ENCODE measurements around the gene LY6G6D. TPM values are rescaled to one million over a fixed set of nuclear protein-coding genes. Genes with fewer than 3 reads are reported as not detected.
A peak's percentile ranks its signal among the peaks of the same experiment; 100 is the strongest.

The LY6G6D gene
- total RNA-seq, 1 donor from 2014 or later, result not detected

DNA sequence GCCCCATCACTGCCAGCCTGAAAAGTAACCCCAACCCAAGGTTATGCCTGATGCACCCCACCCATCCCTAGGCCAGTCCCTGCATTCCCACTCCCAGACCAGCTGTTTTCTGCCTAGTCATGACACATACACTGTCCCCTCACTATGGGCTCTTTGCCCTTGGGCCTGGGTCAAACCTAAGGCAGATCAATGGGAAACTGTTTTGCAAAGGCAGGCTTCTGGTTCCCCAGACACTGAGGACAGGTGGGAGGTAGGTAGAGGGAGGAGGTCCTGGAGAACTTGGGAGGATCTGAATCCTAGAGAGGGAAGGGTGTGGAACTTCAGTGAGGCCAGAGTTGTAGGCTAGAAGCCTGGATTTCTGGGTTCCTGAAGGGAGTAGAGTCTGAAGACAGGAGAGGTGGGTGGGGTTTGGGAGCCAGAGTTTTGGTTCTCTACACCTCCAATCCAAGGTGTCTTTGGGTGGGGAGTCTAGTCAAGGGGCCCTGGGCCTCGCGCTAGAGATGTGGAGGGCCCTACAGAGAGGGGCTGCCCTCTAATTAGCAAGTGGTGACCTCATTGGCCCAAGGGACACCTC lies 19.2 kb downstream of the LY6G6D start:
- no peak for DNase-seq (ENCODE audit: low read depth, low spot score)

GRCh38 chr6:31734821-31735406 lies 19.8 kb downstream of the LY6G6D start:
- no peak for DNase-seq (ENCODE audit: low read depth, low spot score)

DNA sequence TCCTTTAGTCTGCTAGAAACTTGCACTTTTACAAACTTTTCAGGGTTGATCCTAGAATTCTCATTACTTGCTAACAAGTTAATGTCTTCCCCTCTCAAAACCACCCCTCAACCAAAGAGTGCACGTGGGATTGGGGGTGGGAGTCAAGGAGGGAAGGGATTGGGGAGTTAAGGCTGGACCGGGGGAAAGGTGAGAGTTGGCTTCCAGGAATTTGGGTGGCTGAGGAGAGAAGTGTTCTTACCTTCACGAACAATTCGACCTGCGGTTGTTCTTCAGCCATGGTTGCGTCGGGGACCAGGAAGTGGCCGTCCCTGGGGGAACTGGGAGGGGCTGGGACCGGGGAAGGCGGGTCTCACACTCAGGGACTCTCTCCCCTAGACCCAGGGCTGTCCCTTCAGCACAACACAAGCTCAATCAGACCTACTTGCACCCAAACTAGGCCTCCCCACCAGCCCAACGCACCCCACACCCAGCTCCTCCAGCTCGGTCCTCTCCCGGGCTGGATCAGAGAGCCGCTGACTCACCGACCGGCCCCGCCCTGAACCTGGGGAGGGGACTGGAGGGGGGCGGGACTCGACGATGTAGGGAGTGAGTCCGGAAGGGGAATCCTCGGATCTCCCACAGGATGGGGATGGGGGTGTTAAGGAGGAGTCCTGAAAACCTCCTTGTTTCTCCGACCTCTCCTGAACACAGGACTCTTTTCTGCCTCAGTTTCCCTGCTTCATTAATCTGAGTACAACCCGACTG lies 21.0 kb downstream of the LY6G6D start, which contains the start of gene CLIC1:
Gene CLIC1, minus strand, starts transcription at position 510 of the 747 bp plus-strand sequence. Its CDS starts 230 bp downstream, at position 280.
- no peak for DNase-seq (ENCODE audit: low read depth, low spot score)

DNA sequence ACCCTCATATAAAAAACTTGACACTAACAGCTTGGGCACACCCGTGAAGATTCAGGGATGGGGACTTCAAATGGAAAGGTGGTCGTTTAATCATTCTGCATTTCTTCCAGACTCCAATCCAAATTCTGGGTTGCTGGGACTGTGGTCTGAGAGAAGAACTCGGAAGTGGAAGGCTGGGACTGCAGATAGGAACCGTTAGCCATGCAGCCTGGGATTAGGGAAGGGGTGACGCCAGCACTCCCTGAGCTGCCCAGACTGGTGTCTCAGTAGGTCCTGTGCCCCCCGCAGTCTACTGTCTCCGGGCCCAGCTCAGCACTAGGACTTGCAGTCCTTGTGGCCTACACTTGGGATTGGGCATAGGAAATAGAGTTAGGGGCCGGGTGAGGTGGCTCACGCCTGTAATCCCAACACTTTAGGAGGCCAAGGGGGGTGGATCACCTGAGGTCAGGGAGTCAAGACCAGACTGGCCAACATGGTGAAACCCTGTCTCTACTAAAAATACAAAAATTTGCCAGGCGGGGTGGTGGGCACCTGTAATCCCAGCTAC lies 21.7 kb downstream of the LY6G6D start:
- no peak for DNase-seq (ENCODE audit: low read depth, low spot score)

DNA sequence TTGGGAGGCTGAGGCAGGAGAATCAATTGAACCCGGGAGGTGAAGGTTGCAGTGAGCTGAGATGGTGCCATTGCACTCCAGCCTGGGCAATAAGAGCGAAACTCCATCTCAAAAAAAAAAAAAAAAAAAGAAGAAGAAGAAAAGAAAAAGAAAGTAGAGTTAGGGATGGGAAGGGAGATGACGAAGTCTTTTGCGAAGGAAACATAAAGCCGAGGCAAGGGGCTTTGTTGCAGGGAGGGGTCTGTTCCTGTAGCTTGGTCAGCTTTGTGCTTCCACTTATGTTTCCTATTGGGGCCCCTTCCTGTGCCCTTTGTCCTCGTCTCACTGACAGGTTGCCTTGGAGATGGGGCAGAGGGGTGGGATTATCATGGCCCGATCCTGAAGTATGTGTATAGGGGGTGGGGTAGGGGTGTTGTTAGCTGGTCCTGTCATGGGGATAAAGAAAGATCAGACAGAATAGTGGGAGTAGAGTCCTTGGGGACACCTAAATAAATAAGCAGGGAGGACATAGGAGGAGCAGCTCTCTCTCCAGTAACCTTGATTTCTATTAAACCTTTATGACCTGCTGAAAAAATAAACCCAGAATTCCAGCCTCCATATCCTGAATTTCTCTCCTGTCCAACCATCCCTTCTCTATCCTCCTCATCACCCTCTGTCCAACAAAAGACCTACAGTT lies 22.3 kb downstream of the LY6G6D start:
- no peak for DNase-seq (ENCODE audit: low read depth, low spot score)

DNA sequence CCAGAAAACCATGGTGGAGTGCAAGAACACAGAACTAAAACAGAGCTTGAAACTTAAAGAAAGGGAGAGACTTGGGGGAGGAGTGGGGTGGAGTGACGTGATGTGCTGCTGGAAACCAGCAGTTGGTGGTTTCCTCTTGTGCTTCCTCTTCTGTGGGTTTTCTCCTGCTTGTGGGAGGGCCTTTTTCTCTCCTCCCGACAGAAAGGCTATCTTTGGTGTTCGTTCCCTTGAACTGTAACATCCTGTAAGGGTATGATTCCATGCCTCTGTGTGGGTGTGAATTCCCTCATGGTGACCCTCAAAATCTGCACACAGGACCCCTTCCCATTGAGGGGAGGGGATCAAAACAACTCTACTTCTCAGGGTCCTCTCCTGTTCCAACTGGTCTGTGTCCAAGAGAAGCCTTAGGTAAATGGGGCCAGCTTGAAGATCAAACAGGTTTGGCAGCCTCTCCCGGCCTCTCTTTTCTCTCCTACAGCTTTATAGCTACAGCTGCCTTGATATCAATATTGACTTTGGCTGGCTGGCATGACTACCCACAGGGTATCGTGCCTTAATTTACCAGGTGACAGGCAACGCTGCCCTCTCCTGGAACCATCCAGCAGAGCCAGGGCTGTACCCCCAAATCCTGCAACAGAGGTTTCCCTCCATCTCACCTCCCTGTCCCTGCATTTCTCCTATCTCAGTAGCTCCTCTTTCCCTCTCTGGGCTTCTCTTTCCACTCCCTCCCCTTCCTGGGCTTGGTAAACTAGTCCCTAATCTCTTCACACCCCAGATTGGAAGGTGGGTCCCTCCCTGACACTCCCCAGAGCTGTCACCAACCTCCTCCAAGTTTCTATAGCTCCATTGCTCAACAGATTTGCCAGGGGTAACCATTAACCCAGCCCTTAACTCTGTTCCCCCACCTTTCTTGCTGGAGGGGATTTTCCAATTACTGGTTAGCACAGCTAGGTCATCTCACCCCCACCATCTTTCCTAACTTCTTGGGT lies 23.1 kb downstream of the LY6G6D start:
- peak; percentile 84 for DNase-seq (ENCODE audit: low read depth, low spot score)

- peak; percentile 97 for DNase-seq (ENCODE audit: low read depth, low spot score)
These were observed 24.7 kb downstream of the LY6G6D start, which contains the start of gene MSH5 for GRCh38 chr6:31739639-31740396. TSS of gene MSH5 (plus strand) at chr6:31740005. CDS start at chr6:31740467, 462 bp downstream.

DNA sequence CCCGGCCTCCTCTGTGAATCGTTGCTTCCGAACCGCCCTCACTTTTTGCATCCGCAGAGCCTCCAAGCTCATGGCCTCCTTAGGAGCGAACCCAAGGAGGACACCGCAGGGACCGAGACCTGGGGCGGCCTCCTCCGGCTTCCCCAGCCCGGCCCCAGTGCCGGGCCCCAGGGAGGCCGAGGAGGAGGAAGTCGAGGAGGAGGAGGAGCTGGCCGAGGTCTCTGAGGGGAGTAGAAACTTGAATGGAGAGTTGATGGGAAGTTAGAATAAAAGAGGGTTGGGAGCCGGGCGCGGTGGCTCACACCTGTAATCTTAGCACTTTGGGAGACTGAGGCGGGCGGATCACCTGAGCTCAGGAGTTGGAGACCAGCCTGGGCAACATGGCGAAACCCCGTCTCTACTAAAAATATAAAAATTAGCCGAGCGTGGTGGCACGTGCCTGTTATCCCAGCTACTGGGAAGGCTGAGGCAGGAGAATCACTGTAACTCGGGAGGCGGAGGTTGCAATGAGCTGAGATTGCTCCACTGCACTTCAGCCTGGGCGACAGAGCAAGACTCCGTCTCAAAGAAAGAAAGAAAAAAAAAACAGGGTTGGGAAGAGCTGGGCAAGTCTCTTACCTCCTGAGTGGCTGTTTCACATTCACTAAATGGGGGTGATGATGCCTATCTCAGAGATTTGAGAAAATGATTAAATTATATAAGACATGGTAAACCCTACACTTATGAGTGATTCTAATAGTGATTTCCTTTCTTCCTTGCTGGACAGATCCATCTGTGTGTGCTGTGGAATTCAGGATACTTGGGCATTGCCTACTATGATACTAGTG lies 25.5 kb downstream of the LY6G6D start:
- no peak for DNase-seq (ENCODE audit: low read depth, low spot score)

DNA sequence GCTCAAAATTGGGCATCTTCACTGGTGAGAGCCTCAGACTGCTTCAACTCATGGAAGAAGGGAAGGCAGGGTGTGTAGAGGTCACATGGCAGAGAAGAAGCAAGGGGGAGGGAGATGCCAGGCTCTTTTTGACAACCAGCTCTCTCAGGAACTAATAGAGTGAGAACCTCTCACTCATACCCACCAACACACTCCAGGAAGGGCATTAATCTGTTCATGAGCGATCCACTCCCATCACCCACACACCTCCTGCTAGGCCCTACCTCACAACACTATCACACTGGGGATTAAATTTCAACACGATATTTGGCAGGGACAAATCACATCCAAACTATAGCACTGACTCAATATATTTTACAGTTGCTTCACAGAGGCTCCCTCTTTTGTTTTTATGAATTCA lies 26.7 kb downstream of the LY6G6D start:
- DNase-seq (ENCODE audit: low read depth, low spot score), result no peak

DNA sequence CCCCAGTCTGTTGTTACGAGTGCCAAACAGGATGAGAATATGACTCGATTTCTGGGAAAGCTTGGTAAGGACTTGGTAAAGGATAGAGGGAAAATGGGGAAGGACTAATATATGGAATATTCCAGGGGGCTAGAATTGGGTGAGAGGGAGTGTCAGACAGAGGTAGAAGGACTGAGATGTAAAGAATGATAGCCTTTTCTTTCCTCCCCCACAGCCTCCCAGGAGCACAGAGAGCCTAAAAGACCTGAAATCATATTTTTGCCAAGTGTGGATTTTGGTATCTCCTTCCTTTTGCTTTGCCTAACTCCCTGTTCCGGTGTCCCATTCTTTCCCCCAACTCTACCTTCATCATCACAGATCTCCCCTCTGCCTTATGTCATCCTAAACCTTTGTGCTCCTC lies 27.7 kb downstream of the LY6G6D start:
- no peak for DNase-seq (ENCODE audit: low read depth, low spot score)

GRCh38 chr6:31744422-31744821 lies 29.3 kb downstream of the LY6G6D start:
- DNase-seq (ENCODE audit: low read depth, low spot score), result no peak

- no peak for DNase-seq (ENCODE audit: low read depth, low spot score)
These were observed 34.3 kb downstream of the LY6G6D start for GRCh38 chr6:31749301-31750036.

DNA sequence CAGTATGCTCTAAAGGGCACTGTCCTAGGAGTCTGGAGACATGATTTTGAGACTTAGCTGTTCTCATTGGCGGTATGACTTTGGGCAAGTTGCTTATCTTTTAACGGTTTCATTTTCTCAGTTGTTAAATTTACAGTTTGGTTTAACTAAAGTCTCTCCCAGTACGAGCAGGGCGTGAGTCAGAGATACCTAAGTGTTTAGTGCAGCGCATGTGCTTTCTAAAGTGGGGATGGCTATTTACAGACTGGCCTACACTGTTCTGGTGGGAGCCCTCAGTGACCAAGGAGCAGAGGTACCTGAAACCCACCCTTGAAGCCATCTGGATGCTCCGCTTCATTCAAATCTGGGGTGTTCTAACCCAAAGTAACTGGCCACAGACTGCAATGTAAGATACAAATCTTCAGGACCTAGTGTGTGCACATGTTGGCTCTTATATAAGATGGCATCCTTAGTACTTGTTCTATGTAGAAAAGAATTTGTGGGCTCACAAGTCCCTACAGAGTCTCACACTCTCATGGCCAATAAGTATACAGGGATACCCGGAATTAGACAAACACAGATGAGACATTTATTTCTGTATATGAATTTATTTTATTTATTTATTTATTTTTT lies 35.4 kb downstream of the LY6G6D start:
- no peak for DNase-seq (ENCODE audit: low read depth, low spot score)

GRCh38 chr6:31752739-31753319 lies 37.7 kb downstream of the LY6G6D start:
- no peak for DNase-seq (ENCODE audit: low read depth, low spot score)

DNA sequence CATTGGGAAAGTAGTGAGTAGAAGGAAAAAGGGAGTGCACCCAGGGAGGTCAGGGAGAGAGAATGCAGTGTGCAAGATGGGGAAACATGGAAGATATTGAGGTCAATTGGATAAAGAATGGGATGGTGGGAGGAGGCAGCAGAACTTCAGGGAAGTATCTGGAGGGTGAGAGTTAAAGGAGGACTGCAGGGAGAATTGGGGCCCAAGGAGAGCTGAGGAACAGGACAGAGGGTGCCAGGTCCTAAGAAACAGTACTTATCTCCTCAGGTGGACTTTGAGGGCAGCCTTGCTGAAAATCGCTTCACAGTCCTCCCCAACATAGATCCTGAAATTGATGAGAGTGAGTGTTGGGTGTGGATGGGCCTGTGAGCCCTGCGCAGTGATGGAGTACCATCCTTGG lies 43.1 kb downstream of the LY6G6D start:
- no peak for DNase-seq (ENCODE audit: low read depth, low spot score)

DNA sequence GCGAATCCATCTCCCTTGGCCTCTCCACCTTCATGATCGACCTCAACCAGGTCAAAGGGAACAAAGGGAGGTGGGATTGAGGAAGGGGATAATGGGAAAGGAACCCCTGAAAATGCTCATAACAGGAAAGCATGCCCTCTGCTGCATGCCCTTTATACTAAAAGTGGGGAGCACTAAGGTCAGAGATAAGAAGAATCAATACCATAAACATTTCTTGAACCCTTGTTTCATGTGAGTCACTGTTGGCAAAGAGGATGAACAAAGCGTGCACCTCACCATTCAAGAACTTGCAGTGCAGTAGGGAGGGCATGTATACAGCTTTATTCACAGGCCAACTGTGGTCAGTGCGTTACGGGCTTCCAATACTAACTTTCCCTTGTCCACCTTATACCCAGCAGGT lies 45.6 kb downstream of the LY6G6D start:
- no peak for DNase-seq (ENCODE audit: low read depth, low spot score)

- no peak for DNase-seq (ENCODE audit: low read depth, low spot score)
These were observed 46.2 kb downstream of the LY6G6D start for GRCh38 chr6:31761343-31761742.
